ENCODE measurements around the gene TP53BP2.

- no peak for TF ChIP-seq CTCF (IDR thresholded peaks at IDR 0.05)
- TF ChIP-seq POLR2A (IDR thresholded peaks at IDR 0.05; ENCODE audit: low read depth), result no peak
Measured at GRCh38 chr1:223765719-223766340, 79.9 kb downstream of the TP53BP2 start.
